GM19395 (cell line): ENCODE results near the gene PPP1CA.
"Not testable (repeated sequence)": the region's sequence is repeated elsewhere in the genome, so short reads cannot be mapped to it uniquely, and the experiment has no call there.

Experiments used
- ATAC-seq: cut with Tn5 transposase; IDR thresholded peaks from one replicate; pipeline ENCODE4 v1.9.1; 2021; ENCODE audit warnings: mild to moderate bottlenecking, moderate library complexity; ENCODE audit not compliant: unreplicated experiment

The PPP1CA gene

GRCh38 chr11:67404515-67405195, 3.0 kb upstream of the PPP1CA start:
- ATAC-seq, result no peak

- ATAC-seq, result not testable (repeated sequence)
Observed at GRCh38 chr11:67403085-67403484, 1.4 kb upstream of the PPP1CA start.

- not testable (repeated sequence) for ATAC-seq
Observed at GRCh38 chr11:67402192-67402839, 658 bp upstream of the PPP1CA start.

GRCh38 chr11:67400942-67401494, 640 bp downstream of the PPP1CA start:
- peak; percentile 21 for ATAC-seq

- ATAC-seq, result no peak
Observed at GRCh38 chr11:67400251-67400941, 1.3 kb downstream of the PPP1CA start.

GRCh38 chr11:67398661-67399563, 2.7 kb downstream of the PPP1CA start:
- ATAC-seq, result no peak

GRCh38 chr11:67397986-67398660, 3.5 kb downstream of the PPP1CA start:
- ATAC-seq, result no peak

GRCh38 chr11:67397536-67397935, 4.1 kb downstream of the PPP1CA start:
- ATAC-seq, result no peak

GRCh38 chr11:67396587-67397389, 4.9 kb downstream of the PPP1CA start:
- ATAC-seq, result no peak

GRCh38 chr11:67396259-67396581, 5.4 kb downstream of the PPP1CA start:
- ATAC-seq, result no peak

GRCh38 chr11:67395555-67396258, 6.0 kb downstream of the PPP1CA start:
- no peak for ATAC-seq

- ATAC-seq, result no peak
Observed at GRCh38 chr11:67393990-67394389, 7.7 kb downstream of the PPP1CA start.

- no peak for ATAC-seq
Observed at GRCh38 chr11:67393437-67393836, 8.2 kb downstream of the PPP1CA start.

- ATAC-seq, result peak; percentile 5
Observed at GRCh38 chr11:67392183-67392715, 9.4 kb downstream of the PPP1CA start.

GRCh38 chr11:67391304-67392182, 10.1 kb downstream of the PPP1CA start, which contains the start of gene RAD9A:
Gene RAD9A (plus strand): TSS chr11:67391986. CDS start chr11:67392045, 59 bp downstream.
- ATAC-seq, result peak; percentile 57

GRCh38 chr11:67390947-67391303, 10.7 kb downstream of the PPP1CA start:
- ATAC-seq, result no peak

GRCh38 chr11:67389477-67389876, 12.2 kb downstream of the PPP1CA start:
- no peak for ATAC-seq

- ATAC-seq, result no peak
Observed at GRCh38 chr11:67387518-67387917, 14.1 kb downstream of the PPP1CA start.
